ENCODE measurements around the gene NEURL1.

The NEURL1 gene

GRCh38 chr10:103490986-103491314 lies 2.6 kb upstream of the NEURL1 start:
- no peaks in the 10 kb centered on the region for H3K9me2 ChIP-seq (replicated peaks; ENCODE audit: insufficient read depth, low read length)
- H3K4me2 ChIP-seq (ENCODE audit: low read depth, low read length, poor library complexity, severe bottlenecking) = no peak overlapping the region
- H2AFZ ChIP-seq (ENCODE audit: low read depth, low read length, severe bottlenecking) = no peak overlapping the region
- H3K79me2 ChIP-seq (ENCODE audit: insufficient read depth, low read length) = no peaks in the 10 kb centered on the region
- no peaks in the 10 kb centered on the region for H3F3A ChIP-seq (ENCODE audit: insufficient read depth)
- no peaks in the 10 kb centered on the region for H3K9me3 ChIP-seq (ENCODE audit: insufficient read depth, low read length)
- H4K20me1 ChIP-seq (ENCODE audit: low read depth, low read length) = no peaks in the 10 kb centered on the region
- H3K36me3 ChIP-seq (ENCODE audit: low read length) = no peaks in the 10 kb centered on the region
- no peak for TF ChIP-seq EZH2phosphoT487 (conservative IDR thresholded peaks at IDR 0.05; ENCODE audit: low read length)
- no peak for TF ChIP-seq CTCF (IDR thresholded peaks at IDR 0.05; ENCODE audit: insufficient read depth, low read length, poor library complexity, severe bottlenecking)
- H3K27ac ChIP-seq (ENCODE audit: low read depth, low read length) = no peak overlapping the region
- no peak overlapping the region for H3K4me3 ChIP-seq (ENCODE audit: insufficient read depth, low read length, poor library complexity, severe bottlenecking)
- no peak overlapping the region for H3K9ac ChIP-seq (ENCODE audit: low read length)
- no peaks in the 10 kb centered on the region for H3K27me3 ChIP-seq (ENCODE audit: low read length)

GRCh38 chr10:103491729-103492364 lies 1.7 kb upstream of the NEURL1 start:
- Histone ChIP-seq H4K20me1 (ENCODE audit: low read depth, low read length) (no peaks in the 10 kb centered on the region), H3K79me2 (ENCODE audit: insufficient read depth, low read length) (no peaks in the 10 kb centered on the region), H3K4me3 (ENCODE audit: insufficient read depth, low read length, poor library complexity, severe bottlenecking) (no peak overlapping the region), H3K9me2 (replicated peaks; ENCODE audit: insufficient read depth, low read length) (no peaks in the 10 kb centered on the region), H3K27ac (ENCODE audit: low read depth, low read length) (no peak overlapping the region), H3K9ac (ENCODE audit: low read length) (no peak overlapping the region), H3F3A (ENCODE audit: insufficient read depth) (no peaks in the 10 kb centered on the region), H3K27me3 (ENCODE audit: low read length) (no peaks in the 10 kb centered on the region), H3K36me3 (ENCODE audit: low read length) (no peaks in the 10 kb centered on the region), H3K9me3 (ENCODE audit: insufficient read depth, low read length) (no peaks in the 10 kb centered on the region), H2AFZ (ENCODE audit: low read depth, low read length, severe bottlenecking) (no peak overlapping the region), H3K4me2 (ENCODE audit: low read depth, low read length, poor library complexity, severe bottlenecking) (no peak overlapping the region)
- TF ChIP-seq CTCF (IDR thresholded peaks at IDR 0.05; ENCODE audit: insufficient read depth, low read length, poor library complexity, severe bottlenecking) (no peak), EZH2phosphoT487 (conservative IDR thresholded peaks at IDR 0.05; ENCODE audit: low read length) (no peak)

GRCh38 chr10:103492655-103493261 lies 747 bp upstream of the NEURL1 start:
- Histone ChIP-seq H3K27ac (ENCODE audit: low read depth, low read length) (no peak overlapping the region), H3F3A (ENCODE audit: insufficient read depth) (no peaks in the 10 kb centered on the region), H3K4me3 (ENCODE audit: insufficient read depth, low read length, poor library complexity, severe bottlenecking) (no peak overlapping the region), H3K79me2 (ENCODE audit: insufficient read depth, low read length) (no peaks in the 10 kb centered on the region), H3K9me2 (replicated peaks; ENCODE audit: insufficient read depth, low read length) (no peaks in the 10 kb centered on the region), H3K27me3 (ENCODE audit: low read length) (no peaks in the 10 kb centered on the region), H3K4me2 (ENCODE audit: low read depth, low read length, poor library complexity, severe bottlenecking) (no peak overlapping the region), H2AFZ (ENCODE audit: low read depth, low read length, severe bottlenecking) (no peak overlapping the region), H4K20me1 (ENCODE audit: low read depth, low read length) (no peaks in the 10 kb centered on the region), H3K9me3 (ENCODE audit: insufficient read depth, low read length) (no peaks in the 10 kb centered on the region), H3K36me3 (ENCODE audit: low read length) (no peaks in the 10 kb centered on the region), H3K9ac (ENCODE audit: low read length) (no peak overlapping the region)
- TF ChIP-seq EZH2phosphoT487 (conservative IDR thresholded peaks at IDR 0.05; ENCODE audit: low read length) (no peak), CTCF (IDR thresholded peaks at IDR 0.05; ENCODE audit: insufficient read depth, low read length, poor library complexity, severe bottlenecking) (no peak)
